ENCODE data around the gene CDH5.

Gene CDH5

DNA sequence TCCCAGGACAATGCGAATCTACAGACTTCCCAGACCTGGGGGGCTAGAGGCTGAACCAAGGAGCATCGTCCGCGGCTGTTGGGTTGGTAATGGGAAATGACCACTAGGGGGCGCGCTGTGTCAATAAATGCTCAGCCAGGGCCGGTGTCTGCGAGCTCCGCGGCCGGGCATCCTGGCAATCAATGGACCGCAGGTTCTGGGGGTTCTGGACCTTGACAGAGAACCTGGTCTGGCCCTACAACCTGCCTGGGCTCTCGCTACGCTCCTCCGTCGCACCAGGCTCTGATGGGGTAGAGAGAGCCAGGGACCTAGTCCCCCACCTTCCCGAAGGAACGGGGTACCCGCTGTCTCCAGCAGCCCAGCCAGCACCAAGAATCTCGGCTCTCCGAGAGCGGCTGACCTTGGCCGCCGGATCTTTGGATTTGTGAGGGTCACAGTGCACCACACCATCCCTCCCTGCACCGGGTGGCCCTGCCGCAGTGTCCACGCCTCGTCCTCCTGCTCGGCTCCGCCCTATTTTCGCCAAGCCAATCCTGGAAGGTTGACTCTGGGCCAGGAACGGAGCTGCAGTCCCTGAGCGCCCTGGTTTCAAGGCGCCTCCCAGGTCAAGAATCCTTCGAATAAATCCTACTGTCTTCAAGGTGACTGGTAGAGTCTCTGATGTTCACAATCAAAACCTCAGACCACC, 40.2 kb downstream of the CDH5 start:
- H3K4me3 ChIP-seq (replicated peaks; ENCODE audit: low read depth, low read length) = peak overlapping the region; percentile 59
- TF ChIP-seq, protein P1, sequence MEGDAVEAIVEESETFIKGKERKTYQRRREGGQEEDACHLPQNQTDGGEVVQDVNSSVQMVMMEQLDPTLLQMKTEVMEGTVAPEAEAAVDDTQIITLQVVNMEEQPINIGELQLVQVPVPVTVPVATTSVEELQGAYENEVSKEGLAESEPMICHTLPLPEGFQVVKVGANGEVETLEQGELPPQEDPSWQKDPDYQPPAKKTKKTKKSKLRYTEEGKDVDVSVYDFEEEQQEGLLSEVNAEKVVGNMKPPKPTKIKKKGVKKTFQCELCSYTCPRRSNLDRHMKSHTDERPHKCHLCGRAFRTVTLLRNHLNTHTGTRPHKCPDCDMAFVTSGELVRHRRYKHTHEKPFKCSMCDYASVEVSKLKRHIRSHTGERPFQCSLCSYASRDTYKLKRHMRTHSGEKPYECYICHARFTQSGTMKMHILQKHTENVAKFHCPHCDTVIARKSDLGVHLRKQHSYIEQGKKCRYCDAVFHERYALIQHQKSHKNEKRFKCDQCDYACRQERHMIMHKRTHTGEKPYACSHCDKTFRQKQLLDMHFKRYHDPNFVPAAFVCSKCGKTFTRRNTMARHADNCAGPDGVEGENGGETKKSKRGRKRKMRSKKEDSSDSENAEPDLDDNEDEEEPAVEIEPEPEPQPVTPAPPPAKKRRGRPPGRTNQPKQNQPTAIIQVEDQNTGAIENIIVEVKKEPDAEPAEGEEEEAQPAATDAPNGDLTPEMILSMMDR (IDR thresholded peaks at IDR 0.05; ENCODE audit: low read depth, low read length, missing control alignments) = peak; percentile 73
- DNase-seq (ENCODE audit: extremely low read depth, low read depth) = peak; percentile 39

DNA sequence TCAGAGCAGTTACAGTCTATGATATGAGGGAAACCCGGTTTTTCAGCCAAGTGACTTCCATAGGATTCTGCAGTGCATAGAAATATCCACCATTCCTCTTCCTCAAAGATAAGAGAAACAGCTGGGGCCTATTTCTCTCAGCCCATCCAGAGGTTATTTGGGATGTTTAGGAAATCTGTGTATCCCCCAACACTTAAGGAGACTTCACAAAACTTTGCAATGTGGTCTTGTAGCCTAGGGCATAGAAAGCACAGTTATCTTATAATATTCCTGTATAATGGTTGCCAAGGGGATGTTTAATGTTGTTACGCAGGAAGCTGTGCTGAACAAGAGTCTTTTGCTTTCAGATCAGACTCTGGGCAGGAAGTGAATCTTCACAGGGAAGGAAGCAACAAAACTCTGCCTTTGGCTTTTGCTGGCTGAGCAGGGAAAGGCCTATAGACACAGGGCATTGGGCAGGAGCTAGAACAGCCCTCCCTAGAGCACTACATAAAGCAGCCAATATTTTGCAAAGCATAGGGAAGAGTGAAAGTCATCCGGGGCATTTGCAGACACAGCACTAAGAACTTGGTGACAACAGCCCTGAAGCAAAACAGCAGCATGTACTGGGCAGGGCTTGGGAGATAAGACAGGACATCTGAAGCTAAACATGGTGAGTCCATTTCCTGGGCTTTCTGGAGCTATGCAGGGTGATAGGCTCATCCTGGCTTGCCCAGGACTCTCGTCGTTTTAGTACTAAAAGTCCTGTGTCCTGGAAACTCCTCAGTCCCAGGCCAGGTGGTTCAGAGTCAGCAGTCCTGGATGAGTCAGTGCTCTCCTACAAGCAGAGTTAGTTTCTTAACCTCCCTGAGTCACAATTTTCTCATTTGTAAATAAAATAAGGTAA, 41.9 kb downstream of the CDH5 start:
- peak; percentile 40 for DNase-seq (ENCODE audit: extremely low read depth, low read depth)
- peak overlapping the region; percentile 30 for H3K4me3 ChIP-seq (replicated peaks; ENCODE audit: low read depth, low read length)

DNA sequence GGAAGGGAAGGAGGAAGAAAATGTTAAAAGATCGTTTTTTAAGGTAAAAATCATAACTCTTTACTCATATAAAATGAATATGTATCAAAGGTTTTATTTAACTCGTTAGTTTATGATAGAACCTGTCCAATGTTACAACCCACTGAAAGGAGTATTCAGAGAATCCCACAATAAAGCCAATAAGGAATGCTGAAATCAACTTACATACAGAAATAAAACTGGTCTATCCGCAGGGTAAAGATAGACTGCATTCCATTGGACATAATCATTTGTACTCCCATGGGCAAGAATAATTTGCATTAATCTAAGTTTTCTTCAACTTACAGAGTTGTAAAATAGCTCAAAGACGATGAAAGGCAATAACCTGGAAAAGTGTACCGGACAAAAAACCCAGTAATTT, 42.7 kb downstream of the CDH5 start:
- TF ChIP-seq, protein P1 (IDR thresholded peaks at IDR 0.05; ENCODE audit: low read depth, low read length, missing control alignments) = no peak
- no peak overlapping the region for H3K4me3 ChIP-seq (replicated peaks; ENCODE audit: low read depth, low read length)
- DNase-seq (ENCODE audit: extremely low read depth, low read depth) = no peak

More for the DNA sequence above, 41.9 kb downstream of the CDH5 start:
- TF ChIP-seq, protein P1 (IDR thresholded peaks at IDR 0.05; ENCODE audit: low read depth, low read length, missing control alignments) = no peak

DNA sequence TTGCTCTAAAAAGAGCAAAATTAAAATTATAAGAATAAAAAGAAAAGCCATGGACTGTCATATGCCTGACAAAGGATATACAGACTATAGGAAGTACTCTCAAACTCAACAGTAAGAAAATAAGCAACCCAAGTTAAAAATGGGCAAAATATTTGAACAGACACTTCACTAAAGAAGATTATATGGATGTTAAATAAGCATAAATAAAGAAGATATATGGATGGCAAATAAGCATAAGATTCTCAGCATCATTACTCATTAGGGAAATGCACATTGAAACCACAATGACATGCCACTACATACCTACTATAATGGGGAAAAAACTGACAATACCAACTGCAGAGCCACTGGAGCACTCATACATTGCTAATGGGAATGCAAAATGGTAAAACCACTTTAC, 45.7 kb downstream of the CDH5 start:
- H3K4me3 ChIP-seq (replicated peaks; ENCODE audit: low read depth, low read length) = no peak overlapping the region
- no peak for DNase-seq (ENCODE audit: extremely low read depth, low read depth)
- TF ChIP-seq, protein P1 (IDR thresholded peaks at IDR 0.05; ENCODE audit: low read depth, low read length, missing control alignments) = no peak

DNA sequence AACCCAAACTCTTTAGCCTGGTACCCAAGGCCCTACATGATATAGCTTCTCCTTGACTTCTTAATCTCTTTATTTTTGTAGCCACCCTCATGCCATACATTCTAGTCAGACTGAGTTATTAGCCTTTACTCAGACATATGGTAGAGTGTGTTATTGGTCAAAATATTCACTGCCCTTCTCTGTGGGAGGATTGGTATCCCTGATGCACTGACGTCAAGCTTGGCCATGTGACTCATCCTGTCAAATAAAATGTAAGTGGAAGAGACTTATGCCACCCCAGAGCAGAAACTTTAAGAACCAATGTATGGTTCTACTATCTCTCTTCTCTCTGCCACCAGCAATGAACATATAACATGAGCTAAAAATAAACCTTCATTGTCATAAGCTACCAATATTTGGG, 48.4 kb downstream of the CDH5 start:
- TF ChIP-seq, protein P1 (IDR thresholded peaks at IDR 0.05; ENCODE audit: low read depth, low read length, missing control alignments) = no peak
- H3K4me3 ChIP-seq (replicated peaks; ENCODE audit: low read depth, low read length) = no peak overlapping the region
- no peak for DNase-seq (ENCODE audit: extremely low read depth, low read depth)

DNA sequence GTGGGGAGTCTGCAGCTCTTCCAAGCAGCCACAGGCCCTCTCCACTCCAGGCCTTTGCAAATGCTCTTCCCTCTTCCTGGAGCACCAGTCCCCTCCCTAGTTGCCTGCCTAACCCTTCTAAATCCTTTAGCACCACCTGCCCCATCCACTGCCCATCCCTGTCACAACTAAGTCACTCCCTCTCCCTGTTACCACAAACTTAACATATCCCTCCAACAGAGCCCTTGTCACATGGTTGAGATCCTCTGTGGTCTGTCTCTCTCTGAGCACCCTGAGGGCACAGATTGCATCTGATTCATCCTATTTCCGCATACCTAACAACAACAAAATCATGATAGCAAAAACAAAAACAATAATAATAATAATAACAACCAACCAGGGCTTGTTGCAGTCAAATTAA, 49.6 kb downstream of the CDH5 start:
- TF ChIP-seq, protein P1 (IDR thresholded peaks at IDR 0.05; ENCODE audit: low read depth, low read length, missing control alignments) = no peak
- no peak overlapping the region for H3K4me3 ChIP-seq (replicated peaks; ENCODE audit: low read depth, low read length)
- DNase-seq (ENCODE audit: extremely low read depth, low read depth) = no peak

Data from HFF-Myc (cell line).